ENCODE results near the gene GTF3C1. TPM values are rescaled to one million over a fixed set of nuclear protein-coding genes. Genes with fewer than 3 reads are reported as not detected.

Gene GTF3C1
- total RNA-seq, 1 experiment from 2014 or later: 75.2 TPM

DNA sequence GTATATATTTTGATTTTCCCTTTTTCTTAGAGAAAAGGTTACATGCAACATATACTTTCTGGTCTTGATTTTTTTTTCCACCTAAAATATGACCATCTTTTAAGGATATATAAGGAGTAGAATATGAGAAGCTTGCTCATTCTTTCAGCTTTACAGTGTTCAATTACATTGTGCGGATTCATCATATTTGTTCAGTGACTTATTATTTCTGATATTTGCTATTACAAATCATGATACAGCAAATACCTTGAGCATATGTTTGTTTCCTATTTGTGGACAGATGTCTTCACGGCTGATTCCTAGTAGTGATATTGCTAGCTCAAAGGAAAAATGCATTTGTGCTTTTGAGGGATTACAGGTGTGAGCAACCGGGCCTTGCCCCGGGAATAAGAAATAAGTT lies 18.4 kb upstream of the GTF3C1 start:
- no peak for DNase-seq (ENCODE audit: low spot score)

- no peak for DNase-seq (ENCODE audit: low spot score)
Measured at GRCh38 chr16:27566417-27566816, 16.7 kb upstream of the GTF3C1 start.

DNA sequence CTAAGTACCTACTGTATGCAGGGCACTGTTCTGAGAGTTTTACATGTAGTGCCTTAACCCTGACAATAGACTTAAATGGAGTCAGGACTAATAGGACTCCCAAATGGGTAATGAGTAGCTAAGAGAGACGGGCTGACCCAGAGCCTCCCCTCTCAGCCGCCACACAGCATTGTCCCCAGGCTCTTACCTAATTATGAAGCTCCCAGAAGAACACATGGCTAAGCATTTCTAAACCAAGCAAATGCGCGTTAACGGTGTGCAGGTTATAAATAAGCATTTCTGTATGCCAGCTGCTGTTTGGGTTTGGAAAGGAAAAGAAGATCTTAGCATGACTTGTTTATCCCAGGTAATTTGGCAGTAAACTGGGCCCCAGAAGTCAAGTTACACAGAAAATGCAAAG lies 14.5 kb upstream of the GTF3C1 start:
- no peak for DNase-seq (ENCODE audit: low spot score)

- DNase-seq (ENCODE audit: low spot score): no peak
Measured at GRCh38 chr16:27561216-27561615, 11.5 kb upstream of the GTF3C1 start.

DNA sequence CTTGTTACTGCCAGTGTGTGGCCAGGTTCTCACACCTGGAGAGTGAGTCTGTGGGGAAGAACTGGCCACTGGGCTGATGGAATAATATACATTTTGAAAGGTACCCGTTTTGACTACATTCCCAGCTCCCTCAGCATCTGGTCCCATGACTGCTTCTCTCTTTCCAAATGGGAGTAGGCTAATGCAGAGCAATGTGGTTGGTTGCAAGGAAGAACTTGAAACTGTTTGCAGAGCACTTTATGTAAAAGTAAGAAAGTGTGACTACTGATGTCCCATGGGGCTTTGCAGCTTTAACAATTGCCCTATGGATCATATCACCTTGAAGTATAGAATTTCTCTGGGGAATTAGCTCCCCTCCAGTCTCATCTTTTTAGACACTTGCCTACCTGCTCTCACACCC lies 9.2 kb upstream of the GTF3C1 start:
- DNase-seq (ENCODE audit: low spot score): no peak

- no peak for DNase-seq (ENCODE audit: low spot score)
Measured at GRCh38 chr16:27558434-27558833, 8.7 kb upstream of the GTF3C1 start.

DNA sequence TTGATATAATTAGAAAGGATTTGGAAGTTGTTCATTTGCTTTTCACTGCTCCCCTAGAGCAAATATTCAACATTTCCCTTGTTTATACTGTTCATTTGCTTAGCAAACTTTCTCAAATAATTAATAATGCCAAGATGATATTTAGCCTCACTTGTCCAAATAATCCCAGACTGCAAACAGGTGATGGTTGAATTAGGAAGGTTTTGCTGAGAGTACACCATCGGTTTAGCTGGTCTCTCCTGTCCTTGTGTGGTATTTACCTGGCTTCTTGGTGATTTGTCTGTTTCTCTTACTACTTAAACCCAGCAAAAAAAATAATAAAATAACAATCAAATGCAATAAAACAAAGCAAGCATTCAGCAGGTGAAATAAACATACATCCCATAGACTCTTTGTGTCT lies 6.8 kb upstream of the GTF3C1 start:
- DNase-seq (ENCODE audit: low spot score): no peak

- DNase-seq (ENCODE audit: low spot score): no peak
Measured at GRCh38 chr16:27551036-27551435, 1.3 kb upstream of the GTF3C1 start.

- DNase-seq (ENCODE audit: low spot score): no peak
Measured at GRCh38 chr16:27550582-27550920, 838 bp upstream of the GTF3C1 start.

DNA sequence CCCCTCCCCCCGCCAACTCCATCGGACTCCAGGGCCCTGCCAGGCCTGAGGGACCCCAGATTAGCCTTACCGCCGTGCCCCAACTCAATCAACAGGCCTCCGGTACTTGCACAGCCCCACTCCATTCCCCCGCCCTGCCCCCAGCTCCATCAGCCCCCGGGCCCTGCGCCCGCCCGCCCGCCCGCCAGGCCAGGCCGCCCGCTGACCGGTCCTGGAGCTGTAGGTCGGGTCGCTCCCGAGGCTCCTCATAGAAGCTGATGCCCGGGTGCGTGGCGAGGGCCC lies 308 bp downstream of the GTF3C1 start:
- no peak for DNase-seq (ENCODE audit: low spot score)

GRCh38 chr16:27547851-27548250 lies 1.9 kb downstream of the GTF3C1 start:
- DNase-seq (ENCODE audit: low spot score): no peak

- DNase-seq (ENCODE audit: low spot score): peak; percentile 69
Measured at GRCh38 chr16:27547134-27547533, 2.6 kb downstream of the GTF3C1 start.

DNA sequence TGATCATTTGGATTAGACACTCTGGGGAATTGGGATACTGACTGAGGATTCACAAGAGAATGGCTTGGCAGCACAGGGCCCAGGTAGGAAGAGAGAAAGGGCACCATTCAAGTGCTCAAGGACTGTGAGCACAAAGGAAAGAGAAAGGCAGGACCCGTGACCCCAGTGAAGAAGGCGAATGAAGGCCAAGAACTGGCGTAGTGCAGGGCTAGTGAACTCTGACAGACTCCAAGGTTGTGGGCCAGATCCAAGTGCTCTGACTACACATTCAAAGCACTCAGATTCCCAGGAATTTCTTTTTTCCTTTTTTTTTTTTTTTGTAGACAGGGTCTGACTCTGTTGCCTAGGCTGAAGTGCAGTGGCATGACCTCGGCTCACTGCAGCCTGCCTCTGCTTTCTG lies 5.0 kb downstream of the GTF3C1 start:
- DNase-seq (ENCODE audit: low spot score): no peak

- DNase-seq (ENCODE audit: low spot score): no peak
Measured at GRCh38 chr16:27543801-27544200, 5.9 kb downstream of the GTF3C1 start.

DNA sequence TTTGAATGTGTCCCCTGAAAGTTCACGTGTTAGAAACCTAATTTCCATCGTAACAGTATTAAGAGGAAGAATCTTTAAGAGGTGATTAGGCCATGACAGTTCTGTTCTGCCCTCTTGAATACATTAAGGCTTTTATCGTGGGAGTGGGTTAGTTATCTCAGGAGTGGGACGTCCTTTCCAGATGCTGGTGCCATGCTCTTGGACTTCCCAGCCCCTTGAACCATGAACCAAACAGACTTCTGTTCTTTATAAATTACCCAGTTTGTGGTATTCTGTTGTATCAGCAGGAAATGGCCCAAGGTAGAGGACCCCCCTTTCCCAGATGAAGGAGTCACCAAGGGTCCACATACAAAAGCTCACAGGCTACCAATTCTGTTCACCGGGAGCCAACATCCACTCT lies 10.1 kb downstream of the GTF3C1 start:
- DNase-seq (ENCODE audit: low spot score): no peak

DNA sequence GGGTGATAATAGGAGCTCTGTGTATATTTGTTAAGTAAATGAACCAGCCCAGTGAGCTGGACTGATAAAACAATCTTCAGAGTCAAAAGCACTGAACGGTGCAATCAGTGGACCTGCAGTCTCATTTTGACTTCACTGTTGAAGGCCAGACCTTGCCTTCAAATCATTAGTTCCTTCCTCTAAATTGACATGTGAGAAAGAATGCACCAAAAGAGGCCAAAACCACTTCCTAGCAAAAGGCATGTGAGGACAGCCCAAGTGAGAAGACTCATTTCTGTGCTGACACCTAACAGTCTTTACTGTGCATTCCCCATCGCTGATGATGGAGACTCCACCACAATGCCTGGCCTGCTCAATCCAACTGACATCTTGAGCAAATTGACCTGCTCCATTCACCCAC lies 10.6 kb downstream of the GTF3C1 start:
- no peak for DNase-seq (ENCODE audit: low spot score)

- no peak for DNase-seq (ENCODE audit: low spot score)
Measured at GRCh38 chr16:27538528-27538927, 11.2 kb downstream of the GTF3C1 start.

DNA sequence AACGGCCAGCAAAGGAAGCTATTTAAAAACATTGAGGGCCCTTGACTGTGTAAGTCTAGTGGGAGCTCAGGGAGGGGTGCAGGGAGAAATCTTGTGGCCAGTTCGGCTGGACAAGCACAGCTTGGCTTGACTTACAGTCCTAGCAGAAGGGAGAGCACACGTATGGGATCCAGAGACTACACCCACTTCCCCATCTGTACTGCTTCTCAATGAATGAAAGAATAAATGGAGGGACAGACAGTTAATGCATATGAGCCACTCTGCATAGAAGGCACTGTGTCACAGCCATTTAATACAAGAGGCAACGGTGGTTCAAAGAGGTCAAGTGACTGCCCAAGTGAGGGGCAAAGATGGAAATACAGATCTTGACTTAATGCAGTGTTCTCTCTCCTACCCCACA lies 15.5 kb downstream of the GTF3C1 start:
- no peak for DNase-seq (ENCODE audit: low spot score)

GRCh38 chr16:27531826-27532800 lies 17.6 kb downstream of the GTF3C1 start:
- DNase-seq (ENCODE audit: low spot score): no peak

DNA sequence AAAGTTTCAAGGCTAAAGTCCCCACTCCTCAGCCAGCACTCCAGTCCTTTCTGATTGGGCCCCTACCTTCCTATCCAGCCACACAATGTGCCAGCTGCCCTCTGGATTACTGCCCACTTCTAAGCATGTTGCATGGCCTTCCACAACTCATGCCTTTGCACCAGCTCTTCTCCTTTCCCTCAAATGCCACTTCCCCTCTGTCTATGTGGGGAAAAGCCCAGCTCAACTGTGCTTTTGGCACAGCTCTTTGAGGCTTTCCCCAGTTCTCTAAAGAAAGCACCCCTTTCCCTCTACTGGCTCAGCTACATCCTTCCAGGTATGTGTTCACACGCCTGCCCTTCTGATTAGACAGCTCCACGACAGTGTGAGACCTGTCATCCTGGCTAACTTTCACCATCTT lies 18.5 kb downstream of the GTF3C1 start:
- DNase-seq (ENCODE audit: low spot score): no peak

GRCh38 chr16:27529962-27530361 lies 19.8 kb downstream of the GTF3C1 start:
- peak; percentile 85 for DNase-seq (ENCODE audit: low spot score)

DNA sequence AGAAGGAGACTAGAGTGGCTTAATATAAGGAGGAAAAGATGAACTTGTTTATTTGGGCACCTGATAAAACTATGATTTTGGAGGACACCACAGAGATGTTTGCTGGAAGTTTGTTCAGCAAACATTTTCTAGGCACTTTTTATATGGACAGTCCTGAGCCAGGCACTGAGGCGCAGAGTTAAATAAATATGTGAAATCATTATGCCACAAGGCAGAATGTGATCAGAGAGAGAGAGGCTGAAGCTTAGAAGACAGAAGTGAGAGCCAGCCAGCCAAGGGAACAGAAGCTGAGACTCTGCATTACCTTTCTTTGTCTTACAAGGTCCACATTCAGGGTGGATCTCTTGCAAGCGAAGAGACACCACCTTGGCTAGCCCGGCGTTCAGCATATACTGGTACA lies 21.4 kb downstream of the GTF3C1 start:
- no peak for DNase-seq (ENCODE audit: low spot score)

DNA sequence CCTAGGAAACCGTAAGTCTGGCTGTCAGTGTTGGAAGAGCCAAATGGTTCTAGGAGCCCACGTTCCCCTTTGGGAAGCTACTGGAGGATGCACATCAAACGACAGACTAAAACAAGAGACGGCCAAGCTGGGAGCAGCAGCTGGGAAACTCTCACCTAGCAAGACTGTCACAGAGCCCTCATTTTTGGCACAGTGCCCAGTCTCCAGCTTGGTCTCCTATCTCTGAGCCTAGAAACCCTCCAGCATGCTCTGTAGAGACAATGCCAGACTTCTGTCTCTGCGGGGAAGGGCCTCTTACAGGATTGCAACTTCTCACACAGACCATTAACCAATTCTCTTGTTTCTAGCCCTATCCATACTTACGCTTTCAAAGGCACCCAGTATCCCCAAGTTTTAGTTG lies 23.5 kb downstream of the GTF3C1 start:
- DNase-seq (ENCODE audit: low spot score): no peak

- no peak for DNase-seq (ENCODE audit: low spot score)
Measured at GRCh38 chr16:27522173-27522707, 27.5 kb downstream of the GTF3C1 start.

Data from A172 (cell line).